ENCODE measurements around the gene TMC7. TPM values are rescaled to one million over a fixed set of nuclear protein-coding genes. Genes with fewer than 3 reads are reported as not detected.

Gene TMC7
- total RNA-seq, 1 experiment from 2014 or later: 2.8 TPM

Other genes starting within 250 kb of the TMC7 start
- gene RPS15A, start 193.6 kb upstream of the TMC7 start, total RNA-seq (2014; rRNA removed): 1,782 and 1,861 TPM in 2 replicates
- 600 and 709 TPM in 2 replicates for gene ARL6IP1, start 182.4 kb upstream of the TMC7 start, total RNA-seq (2014; rRNA removed)
- 21.1 and 31.6 TPM in 2 replicates for gene SMG1, start 57.5 kb upstream of the TMC7 start, total RNA-seq (2014; rRNA removed)
- gene COQ7, start 83.7 kb downstream of the TMC7 start, total RNA-seq (2014; rRNA removed): 11.9 and 17.8 TPM in 2 replicates
- gene ITPRIPL2, start 130.0 kb downstream of the TMC7 start, total RNA-seq (2014; rRNA removed): 37.9 and 42.3 TPM in 2 replicates
- gene SYT17, start 184.3 kb downstream of the TMC7 start, total RNA-seq (2014; rRNA removed): 0.45 TPM in 1 of 2 replicates, not detected in the other

Data from LHCN-M2 (cell line).